ENCODE results near the gene ARRDC3.
"Not testable (repeated sequence)": the region's sequence is repeated elsewhere in the genome, so short reads cannot be mapped to it uniquely, and the experiment has no call there.

ARRDC3 gene

DNA sequence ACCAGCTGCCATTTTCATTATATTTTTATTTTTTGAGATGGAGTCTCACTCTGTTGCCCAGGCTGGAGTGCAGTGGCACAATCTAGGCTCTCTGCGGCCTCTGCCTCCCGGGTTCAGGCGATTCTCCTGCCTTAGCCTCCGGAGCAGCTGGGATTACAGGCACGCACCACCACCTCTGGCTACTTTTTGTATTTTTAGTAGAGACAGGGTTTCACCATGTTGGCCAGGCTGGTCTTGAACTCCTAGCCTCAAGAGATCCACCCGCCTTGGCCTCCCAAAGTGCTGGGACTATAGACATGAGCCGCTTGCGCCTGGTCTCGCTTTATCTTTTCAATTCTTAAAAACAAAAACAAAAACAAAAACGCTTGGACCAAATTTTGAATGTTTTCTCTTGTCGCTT lies 2.5 kb upstream of the ARRDC3 start:
- not testable (repeated sequence) for H3K27ac ChIP-seq (ENCODE audit: insufficient read depth, low read length, poor library complexity, severe bottlenecking); H3K27me3 ChIP-seq (replicated peaks; ENCODE audit: control insufficient read depth, insufficient read depth, low read length, poor library complexity, severe bottlenecking); H3K9me3 ChIP-seq (ENCODE audit: control insufficient read depth, low read length); H3K4me1 ChIP-seq (ENCODE audit: control insufficient read depth, insufficient read depth, low read length, poor library complexity, severe bottlenecking); DNase-seq; H3K4me3 ChIP-seq (ENCODE audit: insufficient read depth, low read depth, low read length, poor library complexity, severe bottlenecking); H3K36me3 ChIP-seq (ENCODE audit: control insufficient read depth, insufficient read depth, low read length)

DNA sequence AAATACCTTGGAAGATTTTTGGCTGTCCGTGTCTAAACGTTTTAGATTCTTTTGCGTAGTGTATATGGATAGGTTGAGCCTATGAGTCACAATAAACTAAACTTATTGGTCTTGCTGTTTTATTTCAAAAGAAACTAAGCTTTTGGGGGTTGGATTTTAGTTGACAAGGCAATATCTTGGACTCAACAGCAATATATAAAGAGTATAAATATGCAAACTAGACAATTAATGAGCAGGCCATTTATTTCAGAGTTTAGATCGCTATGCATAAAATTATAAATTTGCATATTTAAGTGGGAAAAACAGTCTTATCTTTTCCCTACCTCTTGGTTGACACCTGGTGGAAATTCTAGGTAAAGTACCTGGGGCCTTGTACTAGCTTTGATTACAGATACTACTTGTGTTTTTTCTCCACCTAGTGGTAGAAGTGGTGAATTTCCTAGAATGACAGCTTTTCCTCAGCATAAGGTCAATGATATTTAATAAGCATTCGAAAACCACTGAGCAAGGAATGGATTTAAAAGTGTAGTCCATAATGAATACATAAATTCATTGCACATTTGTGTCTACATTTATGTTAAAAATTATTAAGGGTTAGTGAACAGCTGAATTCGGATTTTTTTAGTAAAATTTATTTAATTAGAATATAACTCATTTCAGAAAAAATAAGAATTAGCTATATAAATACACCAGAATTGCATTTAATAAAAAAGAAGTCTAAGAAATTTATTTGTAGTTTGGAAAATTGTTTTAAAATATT lies 1.7 kb upstream of the ARRDC3 start:
- no peaks in the 10 kb centered on the region for H3K36me3 ChIP-seq (ENCODE audit: control insufficient read depth, insufficient read depth, low read length)
- H3K27ac ChIP-seq (ENCODE audit: insufficient read depth, low read length, poor library complexity, severe bottlenecking) = no peak overlapping the region
- H3K9me3 ChIP-seq (ENCODE audit: control insufficient read depth, low read length) = no peaks in the 10 kb centered on the region
- H3K4me1 ChIP-seq (ENCODE audit: control insufficient read depth, insufficient read depth, low read length, poor library complexity, severe bottlenecking) = peaks cover 8% of the 10 kb centered on the region
- H3K4me3 ChIP-seq (ENCODE audit: insufficient read depth, low read depth, low read length, poor library complexity, severe bottlenecking) = no peak overlapping the region
- no peaks in the 10 kb centered on the region for H3K27me3 ChIP-seq (replicated peaks; ENCODE audit: control insufficient read depth, insufficient read depth, low read length, poor library complexity, severe bottlenecking)
- peak in 1 of 3 donors; percentile 19 for DNase-seq

DNA sequence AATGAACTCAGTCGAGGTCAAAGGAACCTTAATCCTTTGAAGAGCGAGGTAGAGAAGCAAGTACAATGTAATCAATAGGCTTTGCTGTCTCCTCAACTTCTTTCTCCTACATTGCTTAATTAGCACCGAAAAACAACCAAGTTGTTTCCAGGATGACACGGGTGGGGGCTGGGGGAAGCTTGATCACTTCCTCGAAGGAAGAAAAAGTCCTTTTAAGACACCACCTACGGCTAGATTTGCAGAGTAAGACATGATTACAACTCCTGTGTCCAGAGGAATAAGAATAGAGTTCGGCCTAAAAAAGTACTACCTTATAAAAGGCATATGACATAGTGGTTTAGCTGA lies 811 bp upstream of the ARRDC3 start:
- peak overlapping the region; percentile 98 for H3K27ac ChIP-seq (ENCODE audit: insufficient read depth, low read length, poor library complexity, severe bottlenecking)
- no peaks in the 10 kb centered on the region for H3K27me3 ChIP-seq (replicated peaks; ENCODE audit: control insufficient read depth, insufficient read depth, low read length, poor library complexity, severe bottlenecking)
- DNase-seq = no peak
- peak overlapping the region; percentile 63 for H3K4me3 ChIP-seq (ENCODE audit: insufficient read depth, low read depth, low read length, poor library complexity, severe bottlenecking)
- H3K4me1 ChIP-seq (ENCODE audit: control insufficient read depth, insufficient read depth, low read length, poor library complexity, severe bottlenecking) = peaks cover 10% of the 10 kb centered on the region
- H3K9me3 ChIP-seq (ENCODE audit: control insufficient read depth, low read length) = no peaks in the 10 kb centered on the region
- no peaks in the 10 kb centered on the region for H3K36me3 ChIP-seq (ENCODE audit: control insufficient read depth, insufficient read depth, low read length)

DNA sequence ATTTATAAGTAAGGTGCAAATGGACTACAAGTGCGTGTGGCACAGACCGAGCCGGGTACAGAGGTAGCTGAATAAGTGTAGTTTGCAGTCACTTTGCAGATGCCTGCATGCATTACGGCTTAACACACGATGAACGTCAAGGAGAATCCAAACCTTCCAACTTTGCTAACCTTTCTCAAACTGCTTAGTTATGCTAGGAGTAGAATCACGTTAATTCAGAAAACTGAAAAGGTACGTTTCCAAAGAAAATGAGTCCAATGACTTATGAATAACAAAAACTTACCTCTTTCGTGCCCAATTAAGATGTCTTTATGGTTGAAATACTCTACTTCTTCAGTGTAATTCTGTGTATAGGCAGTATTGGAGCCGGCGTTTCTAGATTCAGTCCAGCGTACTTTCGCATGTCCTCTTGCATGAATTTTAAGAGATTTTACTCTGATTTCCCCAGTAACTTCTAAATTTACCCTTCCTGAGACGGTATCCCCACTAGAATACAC lies 539 bp downstream of the ARRDC3 start:
- H3K4me3 ChIP-seq (ENCODE audit: insufficient read depth, low read depth, low read length, poor library complexity, severe bottlenecking) = peak overlapping the region; percentile 63
- H3K4me1 ChIP-seq (ENCODE audit: control insufficient read depth, insufficient read depth, low read length, poor library complexity, severe bottlenecking) = peaks cover 14% of the 10 kb centered on the region
- DNase-seq = peak in 1 of 3 donors; percentile 13
- no peaks in the 10 kb centered on the region for H3K36me3 ChIP-seq (ENCODE audit: control insufficient read depth, insufficient read depth, low read length)
- peak overlapping the region; percentile 98 for H3K27ac ChIP-seq (ENCODE audit: insufficient read depth, low read length, poor library complexity, severe bottlenecking)
- H3K27me3 ChIP-seq (replicated peaks; ENCODE audit: control insufficient read depth, insufficient read depth, low read length, poor library complexity, severe bottlenecking) = no peaks in the 10 kb centered on the region
- H3K9me3 ChIP-seq (ENCODE audit: control insufficient read depth, low read length) = no peaks in the 10 kb centered on the region

DNA sequence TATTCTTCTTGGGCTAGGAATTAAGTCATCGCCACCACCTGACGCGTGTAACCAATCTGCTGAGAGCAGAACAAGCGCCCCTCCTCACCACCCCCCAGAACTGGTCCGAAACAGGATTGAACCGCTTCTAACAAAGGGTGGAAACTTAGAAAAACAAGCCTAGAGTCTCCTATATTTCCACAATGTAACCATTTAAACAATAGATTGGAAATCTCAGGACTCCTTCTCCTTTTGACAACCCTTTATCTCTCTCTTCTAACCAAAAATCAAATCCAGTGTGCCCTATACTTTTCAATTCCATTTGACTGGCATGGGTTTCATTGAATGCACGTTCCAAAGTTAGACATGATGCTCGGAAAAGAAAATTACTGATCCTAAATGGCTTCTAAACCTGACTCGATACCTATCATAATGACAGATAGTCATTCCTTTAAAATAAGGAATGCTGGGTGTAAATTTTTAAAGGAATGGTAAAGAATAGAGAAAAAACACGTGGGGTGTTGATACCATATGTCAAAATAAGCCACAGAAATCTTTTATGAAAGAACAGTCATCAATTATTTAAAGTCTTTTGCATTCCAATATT lies 1.2 kb downstream of the ARRDC3 start:
- H3K27me3 ChIP-seq (replicated peaks; ENCODE audit: control insufficient read depth, insufficient read depth, low read length, poor library complexity, severe bottlenecking) = no peaks in the 10 kb centered on the region
- peak overlapping the region; percentile 63 for H3K4me3 ChIP-seq (ENCODE audit: insufficient read depth, low read depth, low read length, poor library complexity, severe bottlenecking)
- H3K27ac ChIP-seq (ENCODE audit: insufficient read depth, low read length, poor library complexity, severe bottlenecking) = peak overlapping the region; percentile 98
- peak; percentile 65 to 79 (median 67) for DNase-seq
- peaks cover 14% of the 10 kb centered on the region for H3K4me1 ChIP-seq (ENCODE audit: control insufficient read depth, insufficient read depth, low read length, poor library complexity, severe bottlenecking)
- H3K36me3 ChIP-seq (ENCODE audit: control insufficient read depth, insufficient read depth, low read length) = peaks cover 4% of the 10 kb centered on the region
- H3K9me3 ChIP-seq (ENCODE audit: control insufficient read depth, low read length) = no peaks in the 10 kb centered on the region

DNA sequence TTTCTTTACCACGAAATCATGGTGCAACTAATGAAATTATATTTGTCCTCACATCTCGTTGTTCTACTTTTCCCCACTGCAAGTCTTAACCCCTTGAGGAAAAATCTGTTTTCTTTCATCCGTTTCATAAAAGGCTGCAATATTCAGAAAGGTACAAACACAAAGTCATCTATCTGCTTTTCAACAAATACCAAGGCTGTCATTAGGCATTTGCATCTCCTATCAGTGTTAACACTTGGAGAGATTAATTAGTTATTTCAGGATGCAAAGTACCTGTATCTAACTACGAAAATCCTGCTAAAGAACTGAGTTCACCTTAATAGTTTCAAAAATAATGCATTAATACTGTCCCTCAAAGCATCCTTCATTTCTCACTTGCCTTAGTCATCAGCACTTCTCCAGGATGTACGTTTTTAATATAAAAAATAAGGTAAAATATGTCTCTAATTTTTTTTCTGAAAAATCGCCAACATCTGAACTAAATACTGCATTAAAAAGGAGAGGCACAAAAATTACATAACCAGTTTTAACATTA lies 1.8 kb downstream of the ARRDC3 start:
- peaks cover 14% of the 10 kb centered on the region for H3K4me1 ChIP-seq (ENCODE audit: control insufficient read depth, insufficient read depth, low read length, poor library complexity, severe bottlenecking)
- peak overlapping the region; percentile 98 for H3K27ac ChIP-seq (ENCODE audit: insufficient read depth, low read length, poor library complexity, severe bottlenecking)
- peaks cover 5% of the 10 kb centered on the region for H3K36me3 ChIP-seq (ENCODE audit: control insufficient read depth, insufficient read depth, low read length)
- H3K27me3 ChIP-seq (replicated peaks; ENCODE audit: control insufficient read depth, insufficient read depth, low read length, poor library complexity, severe bottlenecking) = no peaks in the 10 kb centered on the region
- peak overlapping the region; percentile 63 for H3K4me3 ChIP-seq (ENCODE audit: insufficient read depth, low read depth, low read length, poor library complexity, severe bottlenecking)
- H3K9me3 ChIP-seq (ENCODE audit: control insufficient read depth, low read length) = no peaks in the 10 kb centered on the region
- DNase-seq = no peak

DNA sequence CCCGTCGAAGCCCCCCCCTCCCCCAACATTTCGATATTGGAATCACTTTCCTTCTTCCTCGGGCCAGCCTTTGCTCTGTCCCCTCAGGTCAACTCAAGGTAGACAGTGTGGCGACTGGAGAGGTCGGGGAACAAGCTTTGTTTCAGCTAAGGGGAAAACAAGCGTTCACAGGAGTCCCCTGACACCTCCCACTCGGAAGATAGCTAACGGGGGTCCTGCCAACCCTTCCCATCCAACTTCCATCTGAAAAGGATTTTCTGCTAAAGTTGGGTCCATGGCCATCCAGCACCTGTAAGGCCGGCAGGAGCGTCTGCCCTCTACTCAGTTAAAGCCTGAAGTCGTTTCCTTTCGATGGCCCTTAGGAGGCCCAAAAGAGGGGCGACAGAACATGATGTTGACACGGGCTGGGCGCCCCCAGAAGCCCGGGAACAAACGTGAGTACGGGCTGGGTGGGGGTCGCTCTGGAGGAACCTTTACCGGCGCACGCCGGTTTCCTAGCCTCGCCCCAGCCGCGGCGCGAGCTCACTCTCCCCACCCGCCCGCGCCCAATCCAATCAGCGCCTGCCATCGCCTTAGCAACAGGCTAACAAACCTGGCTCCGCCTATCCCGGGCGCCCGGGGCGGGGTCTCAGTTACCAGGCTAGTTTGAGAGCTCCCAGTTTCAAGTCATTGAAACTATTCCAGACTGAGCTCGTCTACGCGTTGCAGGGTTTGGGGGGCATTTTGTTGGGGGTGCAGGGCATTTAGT lies 2.5 kb downstream of the ARRDC3 start:
- peak; percentile 95 to 98 (median 97) for DNase-seq
- peak overlapping the region; percentile 63 for H3K4me3 ChIP-seq (ENCODE audit: insufficient read depth, low read depth, low read length, poor library complexity, severe bottlenecking)
- H3K27me3 ChIP-seq (replicated peaks; ENCODE audit: control insufficient read depth, insufficient read depth, low read length, poor library complexity, severe bottlenecking) = no peaks in the 10 kb centered on the region
- no peaks in the 10 kb centered on the region for H3K9me3 ChIP-seq (ENCODE audit: control insufficient read depth, low read length)
- peak overlapping the region; percentile 98 for H3K27ac ChIP-seq (ENCODE audit: insufficient read depth, low read length, poor library complexity, severe bottlenecking)
- peaks cover 14% of the 10 kb centered on the region for H3K4me1 ChIP-seq (ENCODE audit: control insufficient read depth, insufficient read depth, low read length, poor library complexity, severe bottlenecking)
- peaks cover 5% of the 10 kb centered on the region for H3K36me3 ChIP-seq (ENCODE audit: control insufficient read depth, insufficient read depth, low read length)

DNA sequence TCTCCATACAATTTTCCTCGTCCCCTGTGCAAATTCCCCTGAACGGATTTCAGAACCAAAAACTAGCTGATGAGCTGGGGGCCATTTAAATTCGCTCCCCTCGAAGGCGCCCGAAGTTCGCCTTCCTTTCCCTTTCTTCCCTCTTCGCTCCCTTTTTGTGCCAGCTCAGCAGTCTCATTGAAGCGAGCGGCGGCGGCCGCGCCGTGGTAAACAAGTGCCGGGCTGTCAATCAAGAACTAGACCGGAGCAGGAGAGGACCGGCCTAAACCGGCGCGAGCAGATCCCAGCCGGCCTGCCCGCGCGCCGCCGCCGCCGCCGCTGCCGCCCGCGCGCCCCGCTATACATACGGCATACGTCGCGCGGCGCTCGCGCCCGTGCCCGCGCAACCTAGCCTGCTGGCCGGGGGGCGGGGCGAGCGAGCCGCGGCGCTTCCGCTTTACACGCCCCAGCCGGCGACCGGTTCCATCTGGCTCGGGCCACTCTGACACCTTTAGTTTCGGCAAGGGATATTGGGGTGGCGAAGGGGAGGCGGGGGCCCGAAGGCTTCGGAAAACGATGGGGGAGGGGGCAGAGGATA lies 3.1 kb downstream of the ARRDC3 start:
- Histone ChIP-seq H3K4me3 (ENCODE audit: insufficient read depth, low read depth, low read length, poor library complexity, severe bottlenecking) (peak overlapping the region; percentile 81), H3K27me3 (replicated peaks; ENCODE audit: control insufficient read depth, insufficient read depth, low read length, poor library complexity, severe bottlenecking) (no peaks in the 10 kb centered on the region), H3K27ac (ENCODE audit: insufficient read depth, low read length, poor library complexity, severe bottlenecking) (peak overlapping the region; percentile 98), H3K36me3 (ENCODE audit: control insufficient read depth, insufficient read depth, low read length) (peaks cover 10% of the 10 kb centered on the region), H3K4me1 (ENCODE audit: control insufficient read depth, insufficient read depth, low read length, poor library complexity, severe bottlenecking) (peaks cover 14% of the 10 kb centered on the region), H3K9me3 (ENCODE audit: control insufficient read depth, low read length) (no peaks in the 10 kb centered on the region)
- DNase-seq = peak; percentile 89 to 91 (median 90)

DNA sequence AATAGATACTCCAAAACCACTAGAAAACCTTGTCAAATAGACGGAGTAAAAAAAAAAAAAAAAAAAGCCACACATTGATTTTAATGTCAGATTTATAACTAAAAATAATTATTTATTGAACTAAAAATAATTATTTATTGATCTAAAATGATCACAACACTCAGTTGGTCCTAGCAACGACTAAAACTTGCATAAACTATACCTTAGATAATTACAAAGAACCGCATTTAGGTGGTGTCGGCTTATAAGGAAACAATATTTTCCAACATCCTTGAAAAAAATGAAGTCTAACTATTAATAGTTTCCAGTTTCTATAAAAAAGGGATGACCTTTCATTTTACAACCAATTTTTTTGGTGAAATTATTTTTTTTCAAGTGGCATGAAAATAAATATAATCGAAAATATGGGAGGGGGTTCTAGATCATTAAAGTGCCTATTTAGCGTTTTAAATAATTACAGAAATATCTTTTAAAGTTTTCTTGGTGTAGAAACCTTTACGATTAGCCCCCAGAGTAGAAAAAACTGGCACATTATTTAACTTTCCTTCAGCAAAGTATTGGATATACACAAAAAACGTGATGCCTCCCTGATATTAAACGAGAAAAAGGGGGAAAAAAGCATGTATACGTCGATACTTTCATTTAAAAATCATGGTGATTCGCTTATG lies 3.7 kb downstream of the ARRDC3 start:
- Histone ChIP-seq H3K36me3 (ENCODE audit: control insufficient read depth, insufficient read depth, low read length) (peaks cover 16% of the 10 kb centered on the region), H3K4me3 (ENCODE audit: insufficient read depth, low read depth, low read length, poor library complexity, severe bottlenecking) (peak overlapping the region; percentile 81), H3K4me1 (ENCODE audit: control insufficient read depth, insufficient read depth, low read length, poor library complexity, severe bottlenecking) (peaks cover 11% of the 10 kb centered on the region), H3K27ac (ENCODE audit: insufficient read depth, low read length, poor library complexity, severe bottlenecking) (peak overlapping the region; percentile 98), H3K27me3 (replicated peaks; ENCODE audit: control insufficient read depth, insufficient read depth, low read length, poor library complexity, severe bottlenecking) (no peaks in the 10 kb centered on the region), H3K9me3 (ENCODE audit: control insufficient read depth, low read length) (no peaks in the 10 kb centered on the region)
- DNase-seq = no peak
